Activated CD8-positive, alpha-beta T cell treated with anti-CD3 and anti-CD28 coated beads for 36 hours (primary cell): Measurements from ENCODE around the gene PEAK1. TPM values are rescaled to one million over a fixed set of nuclear protein-coding genes. Genes with fewer than 3 reads are reported as not detected.
A peak's percentile ranks its signal among the peaks of the same experiment; 100 is the strongest.

Experiments used
- ATAC-seq: fragments of 200-7000 bp; cut with Tn5 transposase; one replicate; pipeline ENCODE4 v1.10.0; 2021; ENCODE audit warnings: mild to moderate bottlenecking, moderate library complexity
- CTCF ChIA-PET: fragments of 350-600 bp; sonication (Branson Sonifier 250); formaldehyde crosslinking; loops from one replicate; lab custom pipeline; 2021; ENCODE audit warnings: antibody characterized with exemption; lab: Charles Lee
- POLR2A ChIA-PET: fragments of 350-600 bp; sonication (Branson Sonifier 250); formaldehyde crosslinking; loops from one replicate; lab custom pipeline; 2021; ENCODE audit warnings: antibody characterized with exemption; lab: Charles Lee
- DNase-seq: peaks from one replicate; pipeline ENCODE4 v3.0.0-alpha.2; 2020
- H3K27ac Mint-ChIP-seq: one replicate; pipeline ENCODE4 v1.8.0; 2021; ENCODE audit warnings: mild to moderate bottlenecking, mixed read lengths
- H3K27me3 Mint-ChIP-seq: one replicate; pipeline ENCODE4 v1.8.0; 2021; ENCODE audit warnings: mixed read lengths
- H3K36me3 Mint-ChIP-seq: one replicate; pipeline ENCODE4 v1.8.0; 2021; ENCODE audit warnings: low read depth, mixed read lengths
- H3K4me1 Mint-ChIP-seq: one replicate; pipeline ENCODE4 v1.8.0; 2021; ENCODE audit warnings: low read depth, mixed read lengths
- H3K4me3 Mint-ChIP-seq: one replicate; pipeline ENCODE4 v1.8.0; 2021; ENCODE audit warnings: mild to moderate bottlenecking, moderate library complexity, mixed read lengths
- H3K9me3 Mint-ChIP-seq: one replicate; pipeline ENCODE4 v1.8.0; 2021; ENCODE audit warnings: mixed read lengths
- CTCF ChIP-seq: fragments of 200-600 bp; IDR thresholded peaks from one replicate; pipeline ENCODE4 v1.8.0; 2022; ENCODE audit warnings: antibody characterized with exemption, mild to moderate bottlenecking
- intact Hi-C: fragments of 100-400 bp; cut with micrococcal nuclease; formaldehyde crosslinking; loops from one replicate; pipeline ENCODE4 v1.10.0; 2022
- total RNA-seq, 2 experiments: library from RNA; stranded (reverse); gene quantifications; one replicate each; pipeline ENCODE4 v1.2.3, GENCODE V29; 2021

PEAK1 gene
- total RNA-seq, 2 experiments from 2014 or later: 32.1 to 36.1 TPM

- intact Hi-C loops: no loop called here
- H3K4me1 Mint-ChIP-seq: peaks cover 33% of the 10 kb centered on the region
- no peak for TF ChIP-seq CTCF
- H3K9me3 Mint-ChIP-seq: no peaks in the 10 kb centered on the region
- peak overlapping the region; percentile 77 for H3K4me3 Mint-ChIP-seq
- ChIA-PET CTCF (no interaction called here), POLR2A (interaction anchor here (1.0 to 2.2 kb wide), 4 partner anchors 10 to 27 kb away, joined by 3 to 7 read pairs (median 3); no protein-coding TSS in a partner anchor)
- H3K27me3 Mint-ChIP-seq: no peaks in the 10 kb centered on the region
- DNase-seq (no peak), ATAC-seq (no peak)
- peaks cover 8% of the 10 kb centered on the region for H3K36me3 Mint-ChIP-seq
- H3K27ac Mint-ChIP-seq: peak overlapping the region; percentile 65
Observed at GRCh38 chr15:77070180-77070494, 349.8 kb downstream of the PEAK1 start.

- intact Hi-C loops: no loop called here
- ChIA-PET CTCF (no interaction called here), POLR2A (interaction anchor here (1.0 to 2.2 kb wide), 4 partner anchors 9 to 27 kb away, joined by 3 to 7 read pairs (median 3); no protein-coding TSS in a partner anchor)
- H3K27ac Mint-ChIP-seq: peak overlapping the region; percentile 41
- H3K27me3 Mint-ChIP-seq: no peaks in the 10 kb centered on the region
- H3K4me1 Mint-ChIP-seq: peaks cover 38% of the 10 kb centered on the region
- ATAC-seq (no peak), DNase-seq (no peak)
- H3K36me3 Mint-ChIP-seq: peaks cover 8% of the 10 kb centered on the region
- H3K4me3 Mint-ChIP-seq: peak overlapping the region; percentile 77
- H3K9me3 Mint-ChIP-seq: no peaks in the 10 kb centered on the region
- TF ChIP-seq CTCF: no peak
Observed at GRCh38 chr15:77069521-77070121, 350.3 kb downstream of the PEAK1 start.

GRCh38 chr15:77068633-77069032, 351.3 kb downstream of the PEAK1 start:
- no peak for ATAC-seq
- H3K4me1 Mint-ChIP-seq: peaks cover 41% of the 10 kb centered on the region
- ChIA-PET POLR2A (no interaction called here), CTCF (interaction anchor here (1.1 to 1.5 kb wide), 4 partner anchors 10 to 95 kb away, joined by 3 to 6 read pairs (median 4); no protein-coding TSS in a partner anchor)
- no peaks in the 10 kb centered on the region for H3K9me3 Mint-ChIP-seq
- no peak for TF ChIP-seq CTCF
- no peaks in the 10 kb centered on the region for H3K27me3 Mint-ChIP-seq
- H3K27ac Mint-ChIP-seq: no peak overlapping the region
- H3K36me3 Mint-ChIP-seq: peaks cover 8% of the 10 kb centered on the region
- no peak for DNase-seq
- intact Hi-C loops: no loop called here
- no peak overlapping the region for H3K4me3 Mint-ChIP-seq

GRCh38 chr15:77067691-77068367, 352.1 kb downstream of the PEAK1 start:
- CTCF ChIA-PET: interaction anchor here (1.1 to 1.7 kb wide), 5 partner anchors 9 to 94 kb away, joined by 3 to 6 read pairs (median 4); no protein-coding TSS in a partner anchor
- Mint-ChIP-seq H3K4me3 (no peak overlapping the region), H3K4me1 (peaks cover 46% of the 10 kb centered on the region), H3K27me3 (no peaks in the 10 kb centered on the region), H3K9me3 (no peaks in the 10 kb centered on the region), H3K36me3 (peaks cover 8% of the 10 kb centered on the region), H3K27ac (no peak overlapping the region)
- intact Hi-C loops: no loop called here
- ATAC-seq (no peak), DNase-seq (no peak)
- TF ChIP-seq CTCF: no peak
- POLR2A ChIA-PET: no interaction called here
